ENCODE data around the gene SLC22A17. TPM values are rescaled to one million over a fixed set of nuclear protein-coding genes. Genes with fewer than 3 reads are reported as not detected.

SLC22A17 gene
- total and polyA plus RNA-seq, 2 of the 13 experiments (the other 11 are each of a cell fraction or from before 2014, with no cell fraction given), result 0.95 to 1.1 TPM

DNA sequence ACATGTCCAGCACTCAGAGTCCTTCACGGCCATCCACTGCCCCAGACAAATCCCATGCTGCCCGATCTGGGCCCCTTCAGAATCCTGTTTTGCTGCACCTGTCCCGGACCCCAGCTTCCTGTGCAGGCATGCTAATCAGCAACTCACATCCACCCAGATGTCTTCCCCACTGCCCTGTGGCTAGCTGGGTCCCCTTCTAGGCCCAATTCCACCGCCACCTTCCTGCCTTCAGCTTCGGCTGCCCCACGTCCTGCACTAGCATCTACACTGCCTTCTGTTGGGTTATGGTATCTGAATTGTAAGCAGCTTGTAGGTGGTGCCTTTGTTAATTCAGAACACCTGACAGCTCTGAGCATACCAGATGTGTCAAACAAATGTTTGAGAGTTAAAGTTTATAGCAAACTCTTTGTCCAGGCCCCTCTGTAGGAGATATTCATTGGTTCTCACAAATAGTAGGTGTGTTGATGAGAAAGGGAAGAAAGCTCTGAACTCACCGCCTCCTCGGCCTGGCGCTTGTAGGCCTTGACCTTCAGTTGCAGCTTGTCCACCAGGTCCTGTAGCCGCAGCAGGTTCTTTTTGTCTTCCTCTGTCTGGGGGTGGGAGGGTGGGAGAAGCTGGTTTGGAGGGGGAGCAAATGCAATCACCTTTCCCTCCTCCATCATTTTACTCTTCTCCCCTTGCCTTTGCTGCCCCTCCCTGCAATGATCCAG, 30.2 kb upstream of the SLC22A17 start (continued):
- TF ChIP-seq, protein P1, sequence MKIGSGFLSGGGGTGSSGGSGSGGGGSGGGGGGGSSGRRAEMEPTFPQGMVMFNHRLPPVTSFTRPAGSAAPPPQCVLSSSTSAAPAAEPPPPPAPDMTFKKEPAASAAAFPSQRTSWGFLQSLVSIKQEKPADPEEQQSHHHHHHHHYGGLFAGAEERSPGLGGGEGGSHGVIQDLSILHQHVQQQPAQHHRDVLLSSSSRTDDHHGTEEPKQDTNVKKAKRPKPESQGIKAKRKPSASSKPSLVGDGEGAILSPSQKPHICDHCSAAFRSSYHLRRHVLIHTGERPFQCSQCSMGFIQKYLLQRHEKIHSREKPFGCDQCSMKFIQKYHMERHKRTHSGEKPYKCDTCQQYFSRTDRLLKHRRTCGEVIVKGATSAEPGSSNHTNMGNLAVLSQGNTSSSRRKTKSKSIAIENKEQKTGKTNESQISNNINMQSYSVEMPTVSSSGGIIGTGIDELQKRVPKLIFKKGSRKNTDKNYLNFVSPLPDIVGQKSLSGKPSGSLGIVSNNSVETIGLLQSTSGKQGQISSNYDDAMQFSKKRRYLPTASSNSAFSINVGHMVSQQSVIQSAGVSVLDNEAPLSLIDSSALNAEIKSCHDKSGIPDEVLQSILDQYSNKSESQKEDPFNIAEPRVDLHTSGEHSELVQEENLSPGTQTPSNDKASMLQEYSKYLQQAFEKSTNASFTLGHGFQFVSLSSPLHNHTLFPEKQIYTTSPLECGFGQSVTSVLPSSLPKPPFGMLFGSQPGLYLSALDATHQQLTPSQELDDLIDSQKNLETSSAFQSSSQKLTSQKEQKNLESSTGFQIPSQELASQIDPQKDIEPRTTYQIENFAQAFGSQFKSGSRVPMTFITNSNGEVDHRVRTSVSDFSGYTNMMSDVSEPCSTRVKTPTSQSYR (CRISPR knock-in tag; IDR thresholded peaks at IDR 0.05; ENCODE audit: borderline replicate concordance), result no peak
- TF ChIP-seq MAF1 (CRISPR knock-in tag; IDR thresholded peaks at IDR 0.05; ENCODE audit: borderline replicate concordance) (no peak), ZNF75D (CRISPR knock-in tag; IDR thresholded peaks at IDR 0.05; ENCODE audit: borderline replicate concordance) (no peak), ZNF354B (CRISPR knock-in tag; IDR thresholded peaks at IDR 0.05) (no peak), TEAD2 (CRISPR knock-in tag; IDR thresholded peaks at IDR 0.05) (no peak), ATRX (CRISPR knock-in tag; IDR thresholded peaks at IDR 0.05; ENCODE audit: borderline replicate concordance) (no peak), CREM (IDR thresholded peaks at IDR 0.05) (no peak), CREM (CRISPR knock-in tag; IDR thresholded peaks at IDR 0.05) (no peak), ZBTB38 (CRISPR knock-in tag; IDR thresholded peaks at IDR 0.05) (no peak), FOXP1 (IDR thresholded peaks at IDR 0.05) (no peak), FOXP1 (CRISPR knock-in tag; IDR thresholded peaks at IDR 0.05) (no peak), GATA4 (IDR thresholded peaks at IDR 0.05; ENCODE audit: borderline replicate concordance, low read depth) (no peak), ARID2 (CRISPR knock-in tag; IDR thresholded peaks at IDR 0.05; ENCODE audit: borderline replicate concordance) (no peak)
- TF ChIP-seq, protein P2, sequence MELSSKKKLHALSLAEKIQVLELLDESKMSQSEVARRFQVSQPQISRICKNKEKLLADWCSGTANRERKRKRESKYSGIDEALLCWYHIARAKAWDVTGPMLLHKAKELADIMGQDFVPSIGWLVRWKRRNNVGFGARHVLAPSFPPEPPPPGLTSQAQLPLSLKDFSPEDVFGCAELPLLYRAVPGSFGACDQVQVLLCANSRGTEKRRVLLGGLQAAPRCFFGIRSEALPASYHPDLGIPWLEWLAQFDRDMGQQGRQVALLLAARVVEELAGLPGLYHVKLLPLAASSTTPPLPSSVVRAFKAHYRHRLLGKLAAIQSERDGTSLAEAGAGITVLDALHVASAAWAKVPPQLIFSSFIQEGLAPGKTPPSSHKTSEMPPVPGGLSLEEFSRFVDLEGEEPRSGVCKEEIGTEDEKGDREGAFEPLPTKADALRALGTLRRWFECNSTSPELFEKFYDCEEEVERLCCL (CRISPR knock-in tag; IDR thresholded peaks at IDR 0.05; ENCODE audit: borderline replicate concordance), result no peak
- TF ChIP-seq, protein P3, sequence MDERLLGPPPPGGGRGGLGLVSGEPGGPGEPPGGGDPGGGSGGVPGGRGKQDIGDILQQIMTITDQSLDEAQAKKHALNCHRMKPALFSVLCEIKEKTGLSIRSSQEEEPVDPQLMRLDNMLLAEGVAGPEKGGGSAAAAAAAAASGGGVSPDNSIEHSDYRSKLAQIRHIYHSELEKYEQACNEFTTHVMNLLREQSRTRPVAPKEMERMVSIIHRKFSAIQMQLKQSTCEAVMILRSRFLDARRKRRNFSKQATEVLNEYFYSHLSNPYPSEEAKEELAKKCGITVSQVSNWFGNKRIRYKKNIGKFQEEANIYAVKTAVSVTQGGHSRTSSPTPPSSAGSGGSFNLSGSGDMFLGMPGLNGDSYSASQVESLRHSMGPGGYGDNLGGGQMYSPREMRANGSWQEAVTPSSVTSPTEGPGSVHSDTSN (CRISPR knock-in tag; IDR thresholded peaks at IDR 0.05), result no peak
- TF ChIP-seq, protein P4, sequence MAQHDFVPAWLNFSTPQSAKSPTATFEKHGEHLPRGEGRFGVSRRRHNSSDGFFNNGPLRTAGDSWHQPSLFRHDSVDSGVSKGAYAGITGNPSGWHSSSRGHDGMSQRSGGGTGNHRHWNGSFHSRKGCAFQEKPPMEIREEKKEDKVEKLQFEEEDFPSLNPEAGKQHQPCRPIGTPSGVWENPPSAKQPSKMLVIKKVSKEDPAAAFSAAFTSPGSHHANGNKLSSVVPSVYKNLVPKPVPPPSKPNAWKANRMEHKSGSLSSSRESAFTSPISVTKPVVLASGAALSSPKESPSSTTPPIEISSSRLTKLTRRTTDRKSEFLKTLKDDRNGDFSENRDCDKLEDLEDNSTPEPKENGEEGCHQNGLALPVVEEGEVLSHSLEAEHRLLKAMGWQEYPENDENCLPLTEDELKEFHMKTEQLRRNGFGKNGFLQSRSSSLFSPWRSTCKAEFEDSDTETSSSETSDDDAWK (CRISPR knock-in tag; IDR thresholded peaks at IDR 0.05), result no peak
- TF ChIP-seq, protein P5, sequence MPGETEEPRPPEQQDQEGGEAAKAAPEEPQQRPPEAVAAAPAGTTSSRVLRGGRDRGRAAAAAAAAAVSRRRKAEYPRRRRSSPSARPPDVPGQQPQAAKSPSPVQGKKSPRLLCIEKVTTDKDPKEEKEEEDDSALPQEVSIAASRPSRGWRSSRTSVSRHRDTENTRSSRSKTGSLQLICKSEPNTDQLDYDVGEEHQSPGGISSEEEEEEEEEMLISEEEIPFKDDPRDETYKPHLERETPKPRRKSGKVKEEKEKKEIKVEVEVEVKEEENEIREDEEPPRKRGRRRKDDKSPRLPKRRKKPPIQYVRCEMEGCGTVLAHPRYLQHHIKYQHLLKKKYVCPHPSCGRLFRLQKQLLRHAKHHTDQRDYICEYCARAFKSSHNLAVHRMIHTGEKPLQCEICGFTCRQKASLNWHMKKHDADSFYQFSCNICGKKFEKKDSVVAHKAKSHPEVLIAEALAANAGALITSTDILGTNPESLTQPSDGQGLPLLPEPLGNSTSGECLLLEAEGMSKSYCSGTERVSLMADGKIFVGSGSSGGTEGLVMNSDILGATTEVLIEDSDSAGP (CRISPR knock-in tag; IDR thresholded peaks at IDR 0.05; ENCODE audit: borderline replicate concordance), result no peak
